SHP77 (cell line): Measurements from ENCODE around the gene MRPS24.
"Not testable (repeated sequence)": the region's sequence is repeated elsewhere in the genome, so short reads cannot be mapped to it uniquely, and the experiment has no call there.

Experiments
- DNase-seq, 2 experiments: peaks; one replicate each; lab custom pipeline; 2025; lab: John Stamatoyannopoulos, UW

MRPS24 gene

GRCh38 chr7:43838201-43838658, 31.1 kb downstream of the MRPS24 start:
- DNase-seq: no peak

GRCh38 chr7:43834463-43835251, 34.7 kb downstream of the MRPS24 start:
- DNase-seq: peak; percentile 30 to 47

GRCh38 chr7:43830917-43831316, 38.4 kb downstream of the MRPS24 start:
- DNase-seq: not testable (repeated sequence)

DNA sequence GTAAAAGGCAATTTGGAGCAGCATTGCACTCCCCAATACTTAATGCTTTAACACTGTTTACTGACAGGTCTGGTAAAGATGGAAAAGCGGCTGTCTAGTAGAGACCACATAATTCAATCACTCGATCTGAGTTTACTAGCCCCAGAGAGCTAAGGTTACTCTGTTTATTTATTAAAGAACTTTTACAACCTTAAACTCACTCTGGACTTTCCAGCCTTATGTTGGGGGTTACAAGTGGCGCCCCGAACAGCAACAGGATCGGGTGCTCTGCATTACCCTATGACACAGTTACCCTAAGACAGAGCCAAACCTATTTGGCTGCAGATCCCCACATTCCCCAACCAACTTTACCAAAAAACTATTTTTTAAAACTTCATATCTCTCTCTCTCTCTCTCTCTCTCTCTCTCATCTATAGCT, 43.9 kb downstream of the MRPS24 start:
- no peak for DNase-seq

DNA sequence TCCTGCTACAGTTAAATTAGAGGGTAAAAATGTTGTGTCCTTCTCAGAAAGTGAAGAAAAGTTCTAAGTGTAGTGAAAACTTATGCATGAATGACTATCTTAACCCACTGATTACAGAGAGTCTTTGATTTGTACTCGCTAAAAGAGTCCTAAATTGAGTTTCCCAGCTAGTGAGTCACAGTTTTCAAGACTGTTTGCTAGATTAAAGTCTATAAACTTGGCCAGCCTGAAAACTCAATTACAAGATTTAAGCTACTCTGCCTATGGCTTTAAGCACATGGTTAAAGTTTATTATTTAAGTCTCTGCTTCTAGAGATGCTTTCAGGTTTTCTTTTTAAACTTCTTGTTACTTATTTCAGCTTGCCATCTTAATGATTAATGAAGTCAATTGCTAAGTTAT, 44.4 kb downstream of the MRPS24 start:
- no peak for DNase-seq

- DNase-seq: not testable (repeated sequence)
Observed at GRCh38 chr7:43824513-43824912, 44.8 kb downstream of the MRPS24 start.

GRCh38 chr7:43823941-43824340, 45.4 kb downstream of the MRPS24 start:
- DNase-seq: no peak

DNA sequence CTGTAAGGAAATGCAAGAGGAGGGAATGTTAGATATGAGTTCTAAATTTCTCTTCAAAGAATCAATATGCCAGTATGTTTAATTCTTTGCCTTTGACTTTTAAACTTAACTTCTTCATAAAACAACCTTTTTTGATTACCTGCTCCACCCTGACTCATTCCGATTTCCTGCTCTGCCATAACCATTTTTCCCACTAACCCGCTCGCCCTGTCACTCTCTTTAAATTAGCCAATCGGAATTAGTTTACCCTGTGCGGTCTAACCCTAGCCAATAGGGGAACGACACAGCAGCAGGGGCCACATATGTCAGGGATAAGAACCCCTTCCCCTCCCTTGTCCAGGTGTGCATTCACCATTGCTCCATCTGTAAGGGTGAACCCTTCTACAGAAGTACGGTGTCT, 45.9 kb downstream of the MRPS24 start:
- DNase-seq: not testable (repeated sequence)
